IMR-90 (cell line): ENCODE data around the gene NENF. TPM values are rescaled to one million over a fixed set of nuclear protein-coding genes. Genes with fewer than 3 reads are reported as not detected.

Experiments used
- FOS ChIP-seq: fragments of 150-350 bp; IDR thresholded peaks from 2 replicates; pipeline ENCODE4 v1.6.1; 2016; ENCODE audit warnings: low read depth, low read length
- MAFK ChIP-seq: IDR thresholded peaks from 2 replicates; pipeline ENCODE4 v1.6.1; 2012; ENCODE audit warnings: low read depth, low read length, improper control_type of control experiment
- MAZ ChIP-seq: IDR thresholded peaks from 2 replicates; pipeline ENCODE4 v1.6.1; 2012; ENCODE audit warnings: low read depth, mild to moderate bottlenecking, low read length, improper control_type of control experiment, moderate library complexity, borderline replicate concordance
- polyA plus RNA-seq, 3 experiments: library from polyadenylated mRNA; depleted of rRNA; stranded (reverse); fragments of >200 nt; gene quantifications; 2 replicates each; pipeline ENCODE4 v1.2.3, GENCODE V29; 2012; ENCODE audit warnings: low replicate concordance in 1 of 3
- total RNA-seq: library from RNA; depleted of rRNA; stranded (reverse); fragments of >200 nt; gene quantifications from 2 replicates; pipeline ENCODE4 v1.2.3, GENCODE V29; 2012

The NENF gene
- total and polyA plus RNA-seq, 2 of the 4 experiments (the other 2 are of a cell fraction), result 16.0 to 40.4 TPM

DNA sequence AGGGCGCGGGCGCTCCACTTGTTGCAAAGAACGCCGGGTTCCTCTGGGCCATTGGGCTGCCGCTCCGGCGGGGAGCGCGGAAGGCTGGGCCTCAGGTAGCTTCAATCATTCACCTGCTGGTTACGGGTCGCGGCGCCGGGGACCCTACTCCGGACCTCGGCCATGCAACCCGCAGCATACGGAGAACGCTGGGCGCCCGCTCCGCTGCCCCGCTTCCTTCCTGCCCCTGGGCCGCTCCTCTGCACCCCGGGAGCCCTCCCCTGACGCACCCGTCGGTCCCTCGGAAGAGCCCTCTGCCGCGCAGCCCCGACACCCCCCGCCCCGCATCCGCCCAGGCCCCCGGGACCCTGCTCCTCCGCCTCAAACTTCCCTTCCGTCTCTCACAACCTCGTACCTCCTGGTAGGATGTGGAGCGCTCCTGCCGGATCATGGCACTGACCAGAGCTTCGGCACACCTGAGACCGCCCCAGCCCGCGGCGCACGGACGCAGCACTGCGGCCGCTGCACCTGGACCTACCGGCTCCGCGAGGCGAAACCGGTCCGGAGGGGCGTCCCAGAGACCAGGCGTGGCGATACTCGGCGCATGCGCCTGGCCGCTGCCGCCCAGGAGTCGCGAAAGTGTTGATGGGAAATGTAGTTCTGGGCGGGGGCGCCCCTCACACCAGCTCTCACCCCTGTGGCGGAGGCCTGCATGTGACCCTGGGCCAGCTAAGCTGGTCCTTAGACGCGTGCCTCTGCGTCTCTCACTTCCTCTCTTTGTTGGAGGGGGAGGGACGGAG is 18.2 kb upstream of the NENF start, which contains the start of gene PACC1 (continued):
- TF ChIP-seq MAZ (peak; percentile 61; the same call in 1 of the 2 replicates), MAFK (no peak), FOS (no peak)
